Esophagus muscularis mucosa (tissue), 4 donors: Measurements from ENCODE around the gene TSNAX. TPM values are rescaled to one million over a fixed set of nuclear protein-coding genes. Genes with fewer than 3 reads are reported as not detected.

Experiments used
- DNase-seq: peaks from one replicate; pipeline ENCODE4 v3.0.0-alpha.2; 2017; ENCODE audit errors: extremely low spot score
- H3K27ac ChIP-seq, 4 donors: fragments of 200-600 bp; sonication (generic); replicated peaks in 1 of 4; 1 replicate in 3 of 4; 2 replicates in 1 of 4; pipeline ENCODE4 v1.5.1; 2016 to 2019; ENCODE audit warnings: mild to moderate bottlenecking in 1 of 4
- H3K27me3 ChIP-seq, 4 donors: fragments of 200-600 bp; sonication (generic); one replicate each; pipeline versions ENCODE4 v1.5.1 to v1.6.0; 2016 to 2019
- H3K36me3 ChIP-seq, 4 donors: fragments of 200-600 bp; sonication (generic); one replicate each; pipeline ENCODE4 v1.5.1; 2016 to 2019
- H3K4me1 ChIP-seq, 4 donors: fragments of 200-600 bp; sonication (generic); one replicate each; pipeline ENCODE4 v1.5.1; 2016 to 2019
- H3K4me3 ChIP-seq, 4 donors: fragments of 200-600 bp; sonication (generic); 1 replicate in 2 of 4; 2 replicates in 2 of 4; pipeline ENCODE4 v1.5.1; 2016 to 2019; ENCODE audit warnings: mild to moderate bottlenecking in 4 of 4, moderate library complexity in 1 of 4
- H3K9me3 ChIP-seq, 4 donors: fragments of 200-600 bp; sonication (generic); 1 replicate in 3 of 4; 2 replicates in 1 of 4; pipeline ENCODE4 v1.5.1; 2016 to 2019
- CTCF ChIP-seq, 3 experiments: fragments of 200-600 bp in 2 of 3; fragments of 450-650 bp in 1 of 3; sonication (generic) in 2 of 3; IDR thresholded peaks; one replicate each; pipeline ENCODE4 v1.5.1; 2017 to 2019; ENCODE audit warnings: antibody characterized with exemption in 3 of 3, mild to moderate bottlenecking in 2 of 3, moderate library complexity in 1 of 3
- EP300 ChIP-seq: sonication (generic); formaldehyde crosslinking; IDR thresholded peaks from one replicate; pipeline ENCODE4 v1.6.1; 2017; ENCODE audit warnings: antibody characterized with exemption
- POLR2A ChIP-seq: fragments of 450-650 bp; IDR thresholded peaks from one replicate; pipeline ENCODE4 v1.6.1; 2017; ENCODE audit warnings: antibody characterized with exemption, moderate library complexity, mild to moderate bottlenecking, low read depth
- POLR2AphosphoS5 ChIP-seq, 2 donors: sonication (generic); formaldehyde crosslinking; IDR thresholded peaks; one replicate each; pipeline ENCODE4 v1.6.1; 2017; ENCODE audit warnings: antibody characterized with exemption in 2 of 2
- WGBS: methylation state at CpG from one replicate; pipeline ENCODE4 v1.1.5; 2018; 5-methylcytosine and 5-hydroxymethylcytosine counted together
- intact Hi-C: fragments of 100-400 bp; cut with DNase I; formaldehyde crosslinking; loops from one replicate; pipeline ENCODE4 v1.15.1; 2023
- total RNA-seq, 4 donors: library from RNA; depleted of rRNA; stranded (reverse); fragments of >200 nt; gene quantifications; one replicate each; pipeline versions ENCODE4 v1.1.0 to v1.2.1, GENCODE V29; 2016

The TSNAX gene
- total RNA-seq, 4 donors from 2014 or later = 20.4 to 29.6 (median 24.7) TPM

GRCh38 chr1:231597971-231598370 is 69.5 kb downstream of the TSNAX start:
- no peaks in the 10 kb centered on the region for H3K9me3 ChIP-seq
- H3K27me3 ChIP-seq = no peaks in the 10 kb centered on the region
- H3K36me3 ChIP-seq = no peaks in the 10 kb centered on the region
- no peak for DNase-seq
- no peak for TF ChIP-seq CTCF (IDR thresholded peaks at IDR 0.05)
- TF ChIP-seq POLR2AphosphoS5 (IDR thresholded peaks at IDR 0.05) = no peak
- no peak for TF ChIP-seq EP300
- no peak for TF ChIP-seq POLR2A
- intact Hi-C loops = no loop called here
- 69% methylated on average over 1 of the region's 1 CpG for WGBS
- peaks cover 6 to 26% (median 25%) of the 10 kb centered on the region in 4 donors for H3K4me1 ChIP-seq
- H3K4me3 ChIP-seq = no peak overlapping the region
- no peak overlapping the region for H3K27ac ChIP-seq

GRCh38 chr1:231600458-231600976 is 72.0 kb downstream of the TSNAX start:
- intact Hi-C loops = loop anchor here (5.0 kb wide), 1 partner anchor 173 kb away; no protein-coding TSS in a partner anchor
- Histone ChIP-seq H3K4me1 (peaks cover 6 to 35% (median 25%) of the 10 kb centered on the region in 4 donors), H3K27me3 (no peaks in the 10 kb centered on the region), H3K36me3 (no peaks in the 10 kb centered on the region), H3K9me3 (no peaks in the 10 kb centered on the region), H3K27ac (peak overlapping the region; percentile 29 to 63 (median 44)), H3K4me3 (no peak overlapping the region)
- no peak for DNase-seq
- TF ChIP-seq EP300 (no peak), POLR2AphosphoS5 (IDR thresholded peaks at IDR 0.05) (no peak)
- 18% methylated on average over 7 of the region's 7 CpGs for WGBS

GRCh38 chr1:231601824-231602672 is 73.6 kb downstream of the TSNAX start:
- DNase-seq = no peak
- Histone ChIP-seq H3K9me3 (no peaks in the 10 kb centered on the region), H3K4me1 (peaks cover 6 to 35% (median 25%) of the 10 kb centered on the region in 4 donors), H3K27me3 (no peaks in the 10 kb centered on the region), H3K27ac (no peak overlapping the region), H3K4me3 (no peak overlapping the region), H3K36me3 (no peaks in the 10 kb centered on the region)
- TF ChIP-seq POLR2A (no peak), POLR2AphosphoS5 (IDR thresholded peaks at IDR 0.05) (peak in 1 of 2 donors; percentile 8), CTCF (IDR thresholded peaks at IDR 0.05) (no peak), EP300 (no peak)
- intact Hi-C loops = loop anchor here (5.0 kb wide), 1 partner anchor 175 kb away; no protein-coding TSS in a partner anchor
- 40% methylated on average over 5 of the region's 5 CpGs for WGBS

GRCh38 chr1:231602673-231602984 is 74.2 kb downstream of the TSNAX start:
- no peak for DNase-seq
- intact Hi-C loops = loop anchor here (5.0 kb wide), 1 partner anchor 175 kb away; no protein-coding TSS in a partner anchor
- H3K4me1 ChIP-seq = peaks cover 6 to 35% (median 25%) of the 10 kb centered on the region in 4 donors
- H3K27ac ChIP-seq = no peak overlapping the region
- 90% methylated on average over 4 of the region's 4 CpGs for WGBS
- no peaks in the 10 kb centered on the region for H3K27me3 ChIP-seq
- H3K36me3 ChIP-seq = no peaks in the 10 kb centered on the region
- no peaks in the 10 kb centered on the region for H3K9me3 ChIP-seq
- TF ChIP-seq CTCF (IDR thresholded peaks at IDR 0.05) (no peak), EP300 (no peak), POLR2A (no peak), POLR2AphosphoS5 (IDR thresholded peaks at IDR 0.05) (no peak)
- no peak overlapping the region for H3K4me3 ChIP-seq

- H3K27me3 ChIP-seq = no peaks in the 10 kb centered on the region
- no peaks in the 10 kb centered on the region for H3K9me3 ChIP-seq
- H3K4me1 ChIP-seq = peaks cover 6 to 35% (median 25%) of the 10 kb centered on the region in 4 donors
- DNase-seq = no peak
- intact Hi-C loops = loop anchor here (5.0 kb wide), 1 partner anchor 176 kb away; no protein-coding TSS in a partner anchor
- 33% methylated on average over 8 of the region's 8 CpGs for WGBS
- no peaks in the 10 kb centered on the region for H3K36me3 ChIP-seq
- peak overlapping the region in 1 of 4 donors; percentile 42 for H3K27ac ChIP-seq
- H3K4me3 ChIP-seq = peak overlapping the region; percentile 44 to 54 (median 53)
- no peak for TF ChIP-seq EP300
- no peak for TF ChIP-seq POLR2AphosphoS5 (IDR thresholded peaks at IDR 0.05)
- TF ChIP-seq CTCF (IDR thresholded peaks at IDR 0.05) = peak; percentile 73 to 86 (median 81)
Measured at GRCh38 chr1:231603598-231604275, 75.3 kb downstream of the TSNAX start.
